ENCODE data around the gene GDI1.

DNA sequence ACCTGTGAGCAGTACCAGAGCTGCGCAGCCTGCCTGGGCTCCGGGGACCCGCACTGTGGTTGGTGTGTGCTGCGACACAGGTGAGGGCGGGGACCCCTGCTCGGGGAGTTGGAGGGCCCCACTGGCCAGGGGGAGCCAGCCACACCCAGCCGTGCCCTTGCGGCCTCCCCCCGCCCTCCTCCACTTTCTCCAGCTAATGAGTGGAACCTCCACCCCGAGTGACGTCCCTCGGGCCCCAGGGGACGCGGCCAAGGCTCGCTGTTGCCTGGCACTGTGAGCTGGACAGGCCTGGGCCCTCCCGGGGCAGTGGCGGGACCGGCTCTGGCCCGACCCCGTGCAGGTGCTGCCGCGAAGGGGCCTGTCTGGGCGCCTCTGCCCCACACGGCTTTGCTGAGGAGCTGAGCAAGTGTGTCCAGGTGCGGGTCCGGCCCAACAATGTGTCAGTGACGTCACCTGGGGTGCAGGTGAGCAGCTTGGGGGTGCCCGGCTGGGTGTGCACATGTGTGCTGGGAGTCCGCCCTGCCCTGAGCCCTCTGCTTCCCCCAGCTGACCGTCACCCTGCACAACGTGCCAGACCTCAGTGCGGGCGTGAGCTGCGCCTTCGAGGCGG lies 26.8 kb downstream of the GDI1 start:
- no peak for TF ChIP-seq EP300 (IDR thresholded peaks at IDR 0.05)
- TF ChIP-seq, protein P1, sequence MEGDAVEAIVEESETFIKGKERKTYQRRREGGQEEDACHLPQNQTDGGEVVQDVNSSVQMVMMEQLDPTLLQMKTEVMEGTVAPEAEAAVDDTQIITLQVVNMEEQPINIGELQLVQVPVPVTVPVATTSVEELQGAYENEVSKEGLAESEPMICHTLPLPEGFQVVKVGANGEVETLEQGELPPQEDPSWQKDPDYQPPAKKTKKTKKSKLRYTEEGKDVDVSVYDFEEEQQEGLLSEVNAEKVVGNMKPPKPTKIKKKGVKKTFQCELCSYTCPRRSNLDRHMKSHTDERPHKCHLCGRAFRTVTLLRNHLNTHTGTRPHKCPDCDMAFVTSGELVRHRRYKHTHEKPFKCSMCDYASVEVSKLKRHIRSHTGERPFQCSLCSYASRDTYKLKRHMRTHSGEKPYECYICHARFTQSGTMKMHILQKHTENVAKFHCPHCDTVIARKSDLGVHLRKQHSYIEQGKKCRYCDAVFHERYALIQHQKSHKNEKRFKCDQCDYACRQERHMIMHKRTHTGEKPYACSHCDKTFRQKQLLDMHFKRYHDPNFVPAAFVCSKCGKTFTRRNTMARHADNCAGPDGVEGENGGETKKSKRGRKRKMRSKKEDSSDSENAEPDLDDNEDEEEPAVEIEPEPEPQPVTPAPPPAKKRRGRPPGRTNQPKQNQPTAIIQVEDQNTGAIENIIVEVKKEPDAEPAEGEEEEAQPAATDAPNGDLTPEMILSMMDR (IDR thresholded peaks at IDR 0.05): no peak
- TF ChIP-seq POLR2A (IDR thresholded peaks at IDR 0.05): no peak
- no peak for TF ChIP-seq POLR2AphosphoS5 (IDR thresholded peaks at IDR 0.05)

Measured in gastroesophageal sphincter (tissue), 3 donors.